GM12892 (cell line): Measurements from ENCODE around the gene PLCL1.

ENCODE experiments used
- DNase-seq: peaks from one replicate; pipeline ENCODE4 v3.0.0; 2011; ENCODE audit not compliant: insufficient read length
- FAIRE-seq: peaks from 2 replicates; lab custom pipeline; 2011; peaks lifted over from hg19 to GRCh38; lab: Jason Lieb, UNC
- POLR2A ChIP-seq: IDR thresholded peaks from 2 replicates; pipeline ENCODE4 v1.6.1; 2011; ENCODE audit warnings: low read depth, low read length, control low read depth
- POLR2AphosphoS5 ChIP-seq: IDR thresholded peaks from 2 replicates; pipeline ENCODE4 v1.6.1; 2011; ENCODE audit warnings: low read depth, low read length, control low read depth
- TAF1 ChIP-seq: IDR thresholded peaks from 2 replicates; pipeline ENCODE4 v1.6.1; 2011; ENCODE audit warnings: low read depth, mild to moderate bottlenecking, control low read depth, low read length, borderline replicate concordance

PLCL1 gene

GRCh38 chr2:198044777-198045176 is 240.4 kb downstream of the PLCL1 start:
- no peak for TF ChIP-seq POLR2AphosphoS5
- no peak for TF ChIP-seq POLR2A
- no peak for TF ChIP-seq TAF1
- DNase-seq (no peak), FAIRE-seq (no peak)

GRCh38 chr2:198045227-198045626 is 240.8 kb downstream of the PLCL1 start:
- FAIRE-seq (no peak), DNase-seq (no peak)
- no peak for TF ChIP-seq TAF1
- no peak for TF ChIP-seq POLR2A
- TF ChIP-seq POLR2AphosphoS5, result no peak

- TF ChIP-seq POLR2A, result no peak
- TF ChIP-seq TAF1, result no peak
- TF ChIP-seq POLR2AphosphoS5, result no peak
- FAIRE-seq (no peak), DNase-seq (no peak)
Measured at GRCh38 chr2:198052741-198053140, 248.3 kb downstream of the PLCL1 start.

- TF ChIP-seq TAF1, result no peak
- no peak for TF ChIP-seq POLR2A
- TF ChIP-seq POLR2AphosphoS5, result no peak
- DNase-seq (no peak), FAIRE-seq (no peak)
Measured at GRCh38 chr2:198053148-198053547, 248.8 kb downstream of the PLCL1 start.

- no peak for DNase-seq
- no peak for TF ChIP-seq POLR2AphosphoS5
- no peak for TF ChIP-seq TAF1
- no peak for TF ChIP-seq POLR2A
- no peak for FAIRE-seq
Measured at GRCh38 chr2:198053776-198054175, 249.4 kb downstream of the PLCL1 start.

GRCh38 chr2:198054299-198054698 is 249.9 kb downstream of the PLCL1 start:
- FAIRE-seq (no peak), DNase-seq (peak; percentile 12)
- TF ChIP-seq POLR2AphosphoS5, result no peak
- TF ChIP-seq TAF1, result no peak
- TF ChIP-seq POLR2A, result no peak

GRCh38 chr2:198055716-198056115 is 251.3 kb downstream of the PLCL1 start:
- DNase-seq (no peak), FAIRE-seq (no peak)
- TF ChIP-seq POLR2AphosphoS5 (no peak), POLR2A (no peak), TAF1 (no peak)

GRCh38 chr2:198056836-198057235 is 252.4 kb downstream of the PLCL1 start:
- FAIRE-seq (no peak), DNase-seq (no peak)
- TF ChIP-seq TAF1 (no peak), POLR2A (no peak), POLR2AphosphoS5 (no peak)

- no peak for FAIRE-seq
- no peak for TF ChIP-seq POLR2A
- TF ChIP-seq TAF1, result no peak
- TF ChIP-seq POLR2AphosphoS5, result no peak
- no peak for DNase-seq
Measured at GRCh38 chr2:198059800-198060199, 255.4 kb downstream of the PLCL1 start.

GRCh38 chr2:198060277-198060676 is 255.9 kb downstream of the PLCL1 start:
- no peak for DNase-seq
- TF ChIP-seq POLR2AphosphoS5 (no peak), POLR2A (no peak), TAF1 (no peak)
- peak; percentile 62 for FAIRE-seq

- DNase-seq (no peak), FAIRE-seq (no peak)
- TF ChIP-seq POLR2A, result no peak
- TF ChIP-seq TAF1, result no peak
- TF ChIP-seq POLR2AphosphoS5, result no peak
Measured at GRCh38 chr2:198062826-198063225, 258.4 kb downstream of the PLCL1 start.

- FAIRE-seq (no peak), DNase-seq (no peak)
- TF ChIP-seq POLR2AphosphoS5, result no peak
- TF ChIP-seq TAF1, result no peak
- no peak for TF ChIP-seq POLR2A
Measured at GRCh38 chr2:198063242-198063641, 258.8 kb downstream of the PLCL1 start.

- DNase-seq (no peak), FAIRE-seq (no peak)
- TF ChIP-seq POLR2A (no peak), POLR2AphosphoS5 (no peak), TAF1 (no peak)
Measured at GRCh38 chr2:198065322-198065721, 260.9 kb downstream of the PLCL1 start.

- FAIRE-seq (no peak), DNase-seq (no peak)
- TF ChIP-seq TAF1 (no peak), POLR2AphosphoS5 (no peak), POLR2A (no peak)
Measured at GRCh38 chr2:198066597-198066996, 262.2 kb downstream of the PLCL1 start.
